GM21381 (cell line): Measurements from ENCODE around the gene COL23A1.

Experiments
- ATAC-seq: cut with Tn5 transposase; IDR thresholded peaks from one replicate; pipeline ENCODE4 v1.9.1; 2021; ENCODE audit warnings: mild to moderate bottlenecking, moderate library complexity; ENCODE audit not compliant: unreplicated experiment

The COL23A1 gene

GRCh38 chr5:178440181-178440580 is 150.0 kb downstream of the COL23A1 start:
- no peak for ATAC-seq

GRCh38 chr5:178439493-178440180 is 150.6 kb downstream of the COL23A1 start:
- ATAC-seq = no peak

- ATAC-seq = no peak
These were observed 151.4 kb downstream of the COL23A1 start for GRCh38 chr5:178438796-178439195.

- ATAC-seq = no peak
These were observed 152.7 kb downstream of the COL23A1 start for GRCh38 chr5:178437386-178438075.

- ATAC-seq = no peak
These were observed 153.8 kb downstream of the COL23A1 start for GRCh38 chr5:178436326-178436940.

GRCh38 chr5:178435321-178436238 is 154.6 kb downstream of the COL23A1 start:
- ATAC-seq = no peak

- ATAC-seq = no peak
These were observed 155.3 kb downstream of the COL23A1 start for GRCh38 chr5:178434851-178435250.

GRCh38 chr5:178434016-178434761 is 156.0 kb downstream of the COL23A1 start:
- ATAC-seq = no peak

- ATAC-seq = no peak
These were observed 156.9 kb downstream of the COL23A1 start for GRCh38 chr5:178433273-178433775.

GRCh38 chr5:178432421-178433272 is 157.5 kb downstream of the COL23A1 start:
- ATAC-seq = no peak

GRCh38 chr5:178431782-178432165 is 158.4 kb downstream of the COL23A1 start:
- no peak for ATAC-seq

- ATAC-seq = no peak
These were observed 159.0 kb downstream of the COL23A1 start for GRCh38 chr5:178431063-178431781.

GRCh38 chr5:178430186-178431062 is 159.8 kb downstream of the COL23A1 start:
- no peak for ATAC-seq

GRCh38 chr5:178429491-178430185 is 160.6 kb downstream of the COL23A1 start:
- ATAC-seq = no peak

GRCh38 chr5:178429156-178429468 is 161.1 kb downstream of the COL23A1 start:
- no peak for ATAC-seq

GRCh38 chr5:178428341-178429155 is 161.6 kb downstream of the COL23A1 start:
- ATAC-seq = no peak
